Endothelial cell of umbilical vein (primary cell): ENCODE results near the gene TSPAN31.

ENCODE experiments used
- EZH2 ChIP-seq: IDR thresholded peaks from 2 replicates; pipeline ENCODE4 v1.6.1; 2012; ENCODE audit warnings: borderline replicate concordance, low read depth, mild to moderate bottlenecking, moderate library complexity, low read length, inconsistent platforms; ENCODE audit not compliant: severe bottlenecking
- FOS ChIP-seq: IDR thresholded peaks from 2 replicates; pipeline ENCODE4 v1.6.1; 2011; ENCODE audit warnings: mild to moderate bottlenecking, low read length, moderate library complexity, borderline replicate concordance; ENCODE audit not compliant: insufficient read depth
- GATA2 ChIP-seq: IDR thresholded peaks from 2 replicates; pipeline ENCODE4 v1.7.0; 2011; ENCODE audit warnings: low read depth, mild to moderate bottlenecking, moderate library complexity, mixed read lengths, low read length; ENCODE audit not compliant: insufficient read length, insufficient read depth
- JUN ChIP-seq: IDR thresholded peaks from 2 replicates; pipeline ENCODE4 v1.6.1; 2011; ENCODE audit warnings: borderline replicate concordance, low read depth; ENCODE audit not compliant: insufficient read length, insufficient read depth
- POLR2A ChIP-seq: IDR thresholded peaks from 2 replicates; pipeline ENCODE4 v1.6.1; 2012; ENCODE audit warnings: low read depth, mild to moderate bottlenecking, control low read depth, low read length
- TF ChIP-seq, protein P1 (sequence below), 2 donors: IDR thresholded peaks; 1 replicate in 1 of 2; 2 replicates in 1 of 2; pipeline ENCODE4 v1.5.1; 2011; ENCODE audit warnings: low read length in 2 of 2, mild to moderate bottlenecking in 2 of 2, moderate library complexity in 2 of 2, control low read depth in 1 of 2, inconsistent platforms in 1 of 2, low read depth in 1 of 2; ENCODE audit not compliant: insufficient read depth in 1 of 2; ENCODE audit errors: extremely low read depth in 1 of 2

DNA sequence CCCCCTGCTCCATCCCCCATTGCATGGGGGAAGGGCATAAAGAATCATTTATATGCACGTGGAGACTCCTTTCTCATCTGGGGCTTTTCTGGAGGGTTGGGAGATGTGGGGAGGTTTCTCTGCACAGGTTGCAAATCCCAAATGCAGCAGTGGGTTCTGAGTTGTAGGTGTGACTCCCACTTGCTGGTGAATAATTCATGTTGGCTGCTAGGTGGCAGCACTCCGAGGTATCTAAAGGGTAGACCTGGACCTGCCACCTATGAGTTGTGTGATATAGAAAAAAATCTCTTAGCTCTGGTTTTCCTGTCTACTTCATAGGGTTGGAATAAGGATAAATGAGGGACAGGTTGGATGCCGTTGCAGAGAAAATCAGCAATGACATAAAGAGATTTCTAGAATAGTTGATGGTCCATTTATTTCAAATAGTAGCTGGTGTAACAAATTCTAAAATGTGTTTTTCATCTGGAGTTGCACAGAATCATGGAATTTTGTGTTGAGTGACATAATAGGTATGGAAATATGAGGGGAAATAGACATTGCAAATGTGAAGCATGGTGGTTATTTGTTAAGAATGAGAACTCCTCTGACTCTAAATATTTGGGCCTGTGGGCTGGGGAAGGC is 14.6 kb downstream of the TSPAN31 start:
- TF ChIP-seq, protein P1, sequence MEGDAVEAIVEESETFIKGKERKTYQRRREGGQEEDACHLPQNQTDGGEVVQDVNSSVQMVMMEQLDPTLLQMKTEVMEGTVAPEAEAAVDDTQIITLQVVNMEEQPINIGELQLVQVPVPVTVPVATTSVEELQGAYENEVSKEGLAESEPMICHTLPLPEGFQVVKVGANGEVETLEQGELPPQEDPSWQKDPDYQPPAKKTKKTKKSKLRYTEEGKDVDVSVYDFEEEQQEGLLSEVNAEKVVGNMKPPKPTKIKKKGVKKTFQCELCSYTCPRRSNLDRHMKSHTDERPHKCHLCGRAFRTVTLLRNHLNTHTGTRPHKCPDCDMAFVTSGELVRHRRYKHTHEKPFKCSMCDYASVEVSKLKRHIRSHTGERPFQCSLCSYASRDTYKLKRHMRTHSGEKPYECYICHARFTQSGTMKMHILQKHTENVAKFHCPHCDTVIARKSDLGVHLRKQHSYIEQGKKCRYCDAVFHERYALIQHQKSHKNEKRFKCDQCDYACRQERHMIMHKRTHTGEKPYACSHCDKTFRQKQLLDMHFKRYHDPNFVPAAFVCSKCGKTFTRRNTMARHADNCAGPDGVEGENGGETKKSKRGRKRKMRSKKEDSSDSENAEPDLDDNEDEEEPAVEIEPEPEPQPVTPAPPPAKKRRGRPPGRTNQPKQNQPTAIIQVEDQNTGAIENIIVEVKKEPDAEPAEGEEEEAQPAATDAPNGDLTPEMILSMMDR (IDR thresholded peaks at IDR 0.05; ENCODE audit: extremely low read depth in 1 of 2, insufficient read depth in 1 of 2, low read depth in 1 of 2, low read length in 2 of 2): peak in 1 of 2 donors; percentile 36
- no peak for TF ChIP-seq POLR2A
- no peak for TF ChIP-seq JUN
- no peak for TF ChIP-seq EZH2
- no peak for TF ChIP-seq FOS
- no peak for TF ChIP-seq GATA2
